ENCODE measurements around the gene MRPL57. TPM values are rescaled to one million over a fixed set of nuclear protein-coding genes. Genes with fewer than 3 reads are reported as not detected.
"Not testable (repeated sequence)": the region's sequence is repeated elsewhere in the genome, so short reads cannot be mapped to it uniquely, and the experiment has no call there.

Gene MRPL57
- total RNA-seq = 10 to 100 TPM; 51.5 to 89.6 TPM

DNA sequence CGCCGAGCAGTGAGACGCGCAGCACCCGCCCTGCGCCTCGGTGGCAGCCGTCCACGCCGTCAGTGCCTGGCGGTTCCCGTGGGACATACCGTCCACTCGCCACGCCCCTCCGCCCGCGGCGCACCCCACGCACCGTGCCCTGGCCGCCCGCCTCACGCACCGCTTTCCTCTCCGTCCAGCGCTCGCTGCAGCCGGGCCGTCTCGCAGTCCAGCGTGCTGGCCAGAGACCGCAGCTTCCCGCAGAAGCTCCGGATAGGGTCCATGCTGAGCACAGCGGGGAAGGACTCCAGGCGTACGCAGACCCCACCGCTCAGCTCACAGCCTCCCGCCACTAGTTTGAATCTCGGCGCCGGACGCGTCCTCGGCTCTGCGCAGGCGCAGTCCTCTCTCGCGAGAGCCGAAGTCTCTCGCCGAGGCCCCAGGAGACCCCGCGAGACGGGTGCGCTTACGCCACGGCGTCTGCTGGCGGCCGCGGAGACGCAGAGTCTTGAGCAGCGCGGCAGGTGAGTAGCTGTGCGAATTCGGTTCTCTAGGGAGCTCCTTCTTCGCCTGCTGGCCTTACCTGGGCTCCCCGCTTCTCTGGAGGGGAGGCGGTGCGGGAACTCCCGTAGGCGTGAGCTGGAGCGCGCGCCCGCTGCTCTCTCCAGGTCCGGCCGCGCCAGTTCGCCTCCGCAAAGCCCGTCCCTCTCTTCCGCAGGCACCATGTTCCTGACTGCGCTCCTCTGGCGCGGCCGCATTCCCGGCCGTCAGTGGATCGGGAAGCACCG lies at the start of gene MRPL57, which contains the start of gene SKA3:
Gene MRPL57, plus strand, starts transcription at position 444 of the 767 bp plus-strand sequence. Its CDS starts 259 bp downstream, at position 703.
Gene SKA3, minus strand, starts transcription at position 338 of the 767 bp plus-strand sequence. Its CDS starts 75 bp downstream, at position 263.
- 0% methylated on average over 91 of the region's 93 CpGs for WGBS
- peak; percentile 88 for DNase-seq (ENCODE audit: low spot score)
- peak within 1 kb of the TSS; percentile 58 to 79 for H3K4me3 ChIP-seq
- no peaks in the 10 kb centered on the region for H3K27me3 ChIP-seq (replicated peaks; ENCODE audit: insufficient read depth)
- no peaks in the 10 kb centered on the region for H3K4me1 ChIP-seq (replicated peaks)
- intact Hi-C loops (cut with DNase I) = loop anchor here (10.0 kb wide), 1 partner anchor 298 kb away; no protein-coding TSS in a partner anchor
- TF ChIP-seq POLR2A (IDR thresholded peaks at IDR 0.05) (peak; percentile 88), POLR2AphosphoS5 (IDR thresholded peaks at IDR 0.05) (peak; percentile 97)
- TF ChIP-seq, protein P1, sequence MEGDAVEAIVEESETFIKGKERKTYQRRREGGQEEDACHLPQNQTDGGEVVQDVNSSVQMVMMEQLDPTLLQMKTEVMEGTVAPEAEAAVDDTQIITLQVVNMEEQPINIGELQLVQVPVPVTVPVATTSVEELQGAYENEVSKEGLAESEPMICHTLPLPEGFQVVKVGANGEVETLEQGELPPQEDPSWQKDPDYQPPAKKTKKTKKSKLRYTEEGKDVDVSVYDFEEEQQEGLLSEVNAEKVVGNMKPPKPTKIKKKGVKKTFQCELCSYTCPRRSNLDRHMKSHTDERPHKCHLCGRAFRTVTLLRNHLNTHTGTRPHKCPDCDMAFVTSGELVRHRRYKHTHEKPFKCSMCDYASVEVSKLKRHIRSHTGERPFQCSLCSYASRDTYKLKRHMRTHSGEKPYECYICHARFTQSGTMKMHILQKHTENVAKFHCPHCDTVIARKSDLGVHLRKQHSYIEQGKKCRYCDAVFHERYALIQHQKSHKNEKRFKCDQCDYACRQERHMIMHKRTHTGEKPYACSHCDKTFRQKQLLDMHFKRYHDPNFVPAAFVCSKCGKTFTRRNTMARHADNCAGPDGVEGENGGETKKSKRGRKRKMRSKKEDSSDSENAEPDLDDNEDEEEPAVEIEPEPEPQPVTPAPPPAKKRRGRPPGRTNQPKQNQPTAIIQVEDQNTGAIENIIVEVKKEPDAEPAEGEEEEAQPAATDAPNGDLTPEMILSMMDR (IDR thresholded peaks at IDR 0.05) = peak in 2 of 4 experiments; percentile 39 to 62
- peak within 1 kb of the TSS; percentile 91 to 93 for H3K27ac ChIP-seq
- no peaks in the 10 kb centered on the region for H3K36me3 ChIP-seq
- no peaks in the 10 kb centered on the region for H3K9me3 ChIP-seq

DNA sequence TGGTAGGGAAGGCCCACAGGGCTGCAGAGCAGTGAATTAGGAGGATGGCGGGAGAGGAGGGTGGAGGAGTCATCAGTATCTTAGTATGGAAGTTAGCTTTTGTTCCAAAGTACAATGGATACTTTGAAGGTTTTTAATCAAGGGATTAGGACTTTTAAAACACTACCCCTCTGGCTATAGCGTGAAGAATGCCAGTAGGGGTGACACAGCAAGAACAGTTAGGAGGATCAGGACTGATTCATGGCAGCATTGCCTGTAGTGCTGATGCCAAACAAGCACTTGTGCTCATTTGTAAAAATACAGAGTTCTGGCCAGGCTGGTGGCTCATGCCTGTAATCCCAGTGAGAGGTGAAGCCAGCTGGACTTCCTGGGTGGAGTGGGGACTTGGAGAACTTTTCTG lies 46.3 kb upstream of the MRPL57 start:
- H3K27me3 ChIP-seq (replicated peaks; ENCODE audit: insufficient read depth) = no peaks in the 10 kb centered on the region
- intact Hi-C loops (cut with DNase I) = no loop called here
- no peaks in the 10 kb centered on the region for H3K4me1 ChIP-seq (replicated peaks)
- TF ChIP-seq, protein P1 (IDR thresholded peaks at IDR 0.05) = no peak
- TF ChIP-seq POLR2A (IDR thresholded peaks at IDR 0.05) (no peak), POLR2AphosphoS5 (IDR thresholded peaks at IDR 0.05) (no peak)
- DNase-seq (ENCODE audit: low spot score) = no peak
- no peaks in the 10 kb centered on the region for H3K36me3 ChIP-seq
- WGBS = 97% methylated on average over 2 of the region's 2 CpGs
- no peaks in the 10 kb centered on the region for H3K9me3 ChIP-seq
- no peak overlapping the region for H3K27ac ChIP-seq
- no peak overlapping the region for H3K4me3 ChIP-seq

DNA sequence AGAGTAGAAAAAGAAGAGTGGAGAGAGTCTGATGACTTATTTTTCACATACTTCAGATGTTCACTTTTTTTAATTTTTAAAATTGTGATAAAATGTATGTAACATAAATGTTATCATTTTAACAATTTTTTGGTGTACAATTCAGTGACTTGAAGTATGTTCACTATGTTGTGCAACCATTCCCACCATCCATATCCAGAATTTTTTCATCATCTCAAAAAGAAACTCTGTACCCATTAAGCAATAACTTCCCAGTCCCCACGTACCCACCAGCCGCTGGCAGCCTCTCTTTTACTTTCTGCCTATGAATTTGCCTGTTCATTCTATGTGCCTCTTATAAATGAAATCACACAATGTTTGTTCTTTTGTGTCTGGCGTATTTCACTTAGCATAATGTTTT lies 43.4 kb upstream of the MRPL57 start:
- WGBS = 47% methylated on average over 3 of the region's 3 CpGs
- H3K4me3 ChIP-seq = no peak overlapping the region
- TF ChIP-seq POLR2A (IDR thresholded peaks at IDR 0.05) = no peak
- no peak for TF ChIP-seq POLR2AphosphoS5 (IDR thresholded peaks at IDR 0.05)
- TF ChIP-seq, protein P1 (IDR thresholded peaks at IDR 0.05) = no peak
- no peaks in the 10 kb centered on the region for H3K27me3 ChIP-seq (replicated peaks; ENCODE audit: insufficient read depth)
- DNase-seq (ENCODE audit: low spot score) = no peak
- H3K36me3 ChIP-seq = no peaks in the 10 kb centered on the region
- intact Hi-C loops (cut with DNase I) = no loop called here
- H3K4me1 ChIP-seq (replicated peaks) = no peaks in the 10 kb centered on the region
- H3K9me3 ChIP-seq = no peaks in the 10 kb centered on the region
- no peak overlapping the region for H3K27ac ChIP-seq

DNA sequence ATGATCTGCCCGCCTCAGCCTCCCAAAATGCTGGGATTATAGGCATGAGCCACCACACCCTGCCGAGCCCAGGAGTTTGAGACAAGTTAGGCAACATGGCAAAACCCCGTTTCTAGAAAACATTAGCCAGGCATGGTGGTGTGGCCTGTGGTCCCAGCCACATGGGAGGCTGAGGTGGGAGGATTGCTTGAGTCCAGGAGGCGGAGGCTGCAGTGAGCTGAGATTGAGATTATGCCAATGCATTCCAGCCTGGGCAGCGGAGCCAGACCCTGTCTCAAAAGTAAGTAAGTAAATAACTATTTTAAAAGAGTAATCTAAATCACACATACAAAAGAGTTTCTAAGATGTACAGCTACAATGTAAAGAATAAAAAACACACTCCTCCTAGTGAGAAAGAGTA lies 42.0 kb upstream of the MRPL57 start:
- H3K4me3 ChIP-seq = no peak overlapping the region
- H3K9me3 ChIP-seq = no peaks in the 10 kb centered on the region
- TF ChIP-seq POLR2AphosphoS5 (IDR thresholded peaks at IDR 0.05) = no peak
- H3K36me3 ChIP-seq = no peaks in the 10 kb centered on the region
- H3K4me1 ChIP-seq (replicated peaks) = no peaks in the 10 kb centered on the region
- H3K27me3 ChIP-seq (replicated peaks; ENCODE audit: insufficient read depth) = no peaks in the 10 kb centered on the region
- no peak overlapping the region for H3K27ac ChIP-seq
- intact Hi-C loops (cut with DNase I) = no loop called here
- WGBS = 68% methylated on average over 5 of the region's 5 CpGs
- no peak for DNase-seq (ENCODE audit: low spot score)

DNA sequence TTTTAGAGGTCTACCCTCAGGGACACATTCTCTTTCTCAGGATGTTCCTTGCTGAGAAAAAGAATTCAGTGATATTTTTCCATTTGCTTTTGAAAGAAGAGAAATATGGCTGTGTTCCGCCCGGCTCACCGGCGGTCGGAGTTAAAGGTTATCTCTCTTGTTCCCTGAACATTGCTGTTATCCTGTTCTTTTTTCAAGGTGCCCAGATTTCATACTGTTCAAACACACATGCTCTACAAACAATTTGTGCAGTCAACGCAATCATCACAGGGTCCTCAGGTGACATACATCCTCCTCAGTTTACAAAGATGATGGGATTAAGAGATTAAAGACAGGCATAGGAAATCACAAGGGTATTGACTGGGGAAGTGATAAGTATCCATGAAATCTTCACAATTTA lies 40.6 kb upstream of the MRPL57 start:
- H3K27me3 ChIP-seq (replicated peaks; ENCODE audit: insufficient read depth); intact Hi-C loops (cut with DNase I); H3K9me3 ChIP-seq; H3K4me1 ChIP-seq (replicated peaks); H3K36me3 ChIP-seq; H3K27ac ChIP-seq; DNase-seq (ENCODE audit: low spot score); H3K4me3 ChIP-seq: not testable (repeated sequence)
- 93% methylated on average over 6 of the region's 6 CpGs for WGBS

DNA sequence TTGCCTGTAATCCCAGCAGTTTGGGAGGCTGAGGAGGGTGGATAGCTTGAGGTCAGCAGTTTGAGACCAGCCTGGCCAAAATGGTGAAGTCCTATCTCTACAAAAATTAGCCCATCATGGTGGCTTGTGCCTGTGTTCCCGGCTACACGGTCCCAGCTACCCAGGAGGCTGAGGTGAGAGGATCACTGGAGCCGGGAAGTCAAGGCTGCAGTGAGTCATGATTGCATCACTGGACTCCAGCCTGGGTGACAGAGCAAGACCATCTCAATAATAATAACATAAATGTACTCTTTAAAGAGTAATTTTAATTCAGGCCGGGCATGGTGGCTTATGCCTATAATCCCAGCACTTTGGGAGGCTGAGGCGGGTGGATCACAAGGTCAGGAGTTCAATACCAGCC lies 38.8 kb upstream of the MRPL57 start:
- WGBS = 88% methylated on average over 5 of the region's 5 CpGs
- no peak for DNase-seq (ENCODE audit: low spot score)
- TF ChIP-seq, protein P1 (IDR thresholded peaks at IDR 0.05) = no peak
- TF ChIP-seq POLR2A (IDR thresholded peaks at IDR 0.05) (no peak), POLR2AphosphoS5 (IDR thresholded peaks at IDR 0.05) (no peak)
- H3K4me3 ChIP-seq = no peak overlapping the region
- H3K4me1 ChIP-seq (replicated peaks) = peaks cover 4% of the 10 kb centered on the region
- intact Hi-C loops (cut with DNase I) = no loop called here
- no peak overlapping the region for H3K27ac ChIP-seq
- H3K27me3 ChIP-seq (replicated peaks; ENCODE audit: insufficient read depth) = no peaks in the 10 kb centered on the region
- no peaks in the 10 kb centered on the region for H3K9me3 ChIP-seq
- no peaks in the 10 kb centered on the region for H3K36me3 ChIP-seq

Data from prostate gland (tissue), 2 donors.